GM21515 (cell line): ENCODE results near the gene NEURL2.
"Not testable (repeated sequence)": the region's sequence is repeated elsewhere in the genome, so short reads cannot be mapped to it uniquely, and the experiment has no call there.

Source experiments
- ATAC-seq: cut with Tn5 transposase; IDR thresholded peaks from one replicate; pipeline ENCODE4 v1.9.1; 2021; ENCODE audit not compliant: unreplicated experiment

The NEURL2 gene

DNA sequence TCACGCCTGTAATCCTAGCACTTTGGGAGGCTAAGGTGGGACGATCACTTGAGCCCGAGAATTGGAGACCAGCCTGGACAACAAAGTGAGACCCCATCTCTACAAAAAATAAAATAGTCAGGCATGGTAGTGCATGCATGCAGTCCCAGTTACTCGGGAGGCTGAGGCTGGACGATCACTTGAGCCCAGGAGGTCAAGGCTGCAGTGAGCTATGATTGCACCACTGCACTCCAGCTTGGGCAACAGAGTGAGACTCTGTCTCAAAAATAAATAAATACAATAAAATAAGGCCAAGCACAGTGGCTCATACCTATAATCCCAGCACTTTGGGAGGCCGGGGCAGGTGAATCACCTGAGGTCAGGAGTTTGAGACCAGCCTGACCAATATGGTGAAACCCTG lies 10.3 kb upstream of the NEURL2 start:
- ATAC-seq: not testable (repeated sequence)

DNA sequence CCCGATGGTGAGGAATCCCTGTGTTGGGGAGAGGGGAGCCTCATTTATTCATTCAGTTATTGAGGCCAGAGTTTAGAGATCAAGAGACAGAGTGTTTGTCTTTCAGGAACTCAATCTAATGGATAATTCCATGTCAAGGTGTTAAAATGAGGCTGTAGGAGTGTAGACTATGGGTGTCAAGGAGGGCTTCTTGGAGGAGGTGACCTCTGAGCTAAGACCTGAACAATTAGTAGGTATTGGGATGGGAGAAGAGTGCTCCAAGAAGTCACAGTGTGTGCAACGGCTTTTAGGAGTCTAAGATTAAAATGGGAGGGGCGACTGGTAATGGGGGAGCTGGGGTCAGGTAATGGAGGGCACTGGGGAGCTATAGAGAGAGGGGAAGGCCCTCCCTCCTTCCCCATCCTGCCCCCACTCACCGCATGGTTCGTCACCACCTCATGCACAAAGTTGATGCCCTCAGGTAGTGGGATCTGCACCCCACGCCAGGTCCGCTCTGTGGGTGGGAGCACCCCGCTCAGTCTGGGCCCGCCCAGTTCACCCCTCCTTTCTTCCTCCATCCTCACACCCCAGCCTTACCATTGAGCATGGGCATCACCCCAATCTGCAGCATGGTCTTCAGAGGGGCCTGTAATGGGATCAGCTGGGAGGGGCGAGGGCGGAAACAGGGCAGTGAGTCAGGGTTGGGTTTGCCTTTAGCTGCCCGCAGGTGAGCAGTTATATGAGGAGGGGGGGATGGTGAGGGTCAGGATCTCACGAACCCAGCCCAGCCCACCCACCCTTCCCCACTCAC lies 8.2 kb upstream of the NEURL2 start:
- ATAC-seq: no peak

DNA sequence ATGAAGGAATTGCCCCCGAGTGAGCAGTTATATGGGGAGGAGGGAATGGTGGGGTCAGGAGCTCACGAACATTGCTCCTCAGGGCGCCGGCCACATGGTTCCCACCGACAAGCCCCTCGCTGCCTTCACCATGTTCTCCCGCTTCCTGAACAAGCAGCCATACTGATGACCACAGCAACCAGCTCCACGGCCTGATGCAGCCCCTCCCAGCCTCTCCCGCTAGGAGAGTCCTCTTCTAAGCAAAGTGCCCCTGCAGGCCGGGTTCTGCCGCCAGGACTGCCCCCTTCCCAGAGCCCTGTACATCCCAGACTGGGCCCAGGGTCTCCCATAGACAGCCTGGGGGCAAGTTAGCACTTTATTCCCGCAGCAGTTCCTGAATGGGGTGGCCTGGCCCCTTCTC lies 7.3 kb upstream of the NEURL2 start:
- ATAC-seq: no peak

DNA sequence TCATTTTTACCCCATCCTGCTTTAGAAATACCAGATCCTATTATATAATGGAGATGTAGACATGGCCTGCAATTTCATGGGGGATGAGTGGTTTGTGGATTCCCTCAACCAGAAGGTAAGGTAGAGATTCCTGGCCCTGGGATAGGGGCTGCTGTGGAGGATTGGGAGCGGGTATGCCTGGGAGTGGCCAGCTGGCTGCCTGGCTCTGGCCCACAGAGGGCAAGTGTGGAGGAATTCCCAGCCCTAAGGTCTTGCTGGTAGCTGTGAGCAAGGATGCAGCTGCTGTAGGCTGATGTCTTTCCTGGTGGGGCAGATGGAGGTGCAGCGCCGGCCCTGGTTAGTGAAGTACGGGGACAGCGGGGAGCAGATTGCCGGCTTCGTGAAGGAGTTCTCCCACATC lies 6.7 kb upstream of the NEURL2 start:
- no peak for ATAC-seq

DNA sequence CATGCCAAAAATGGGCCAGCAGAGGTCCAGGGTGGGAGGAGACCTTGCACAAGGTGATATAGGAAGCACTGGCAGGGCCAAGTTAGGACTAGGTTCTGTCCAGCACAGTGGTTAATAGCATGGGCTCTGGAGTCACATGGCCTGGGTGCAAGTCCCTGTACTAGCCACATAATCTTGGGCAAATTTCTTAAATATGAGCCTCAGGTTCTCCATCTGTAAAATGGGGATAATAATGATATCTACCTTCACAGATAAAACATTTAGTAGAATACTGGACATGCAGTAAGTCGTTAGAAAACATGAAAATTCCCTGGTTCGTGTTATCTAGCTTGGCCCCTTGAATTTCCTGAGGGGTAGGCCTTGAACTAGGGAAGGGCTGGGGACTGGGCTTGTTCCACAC lies 6.3 kb upstream of the NEURL2 start:
- ATAC-seq: no peak

GRCh38 chr20:45896641-45897161 lies 5.7 kb upstream of the NEURL2 start:
- no peak for ATAC-seq

- ATAC-seq: no peak
Measured at GRCh38 chr20:45894797-45895196, 3.8 kb upstream of the NEURL2 start.

GRCh38 chr20:45893831-45894230 lies 2.8 kb upstream of the NEURL2 start:
- ATAC-seq: no peak

GRCh38 chr20:45892828-45893500 lies 2.0 kb upstream of the NEURL2 start:
- no peak for ATAC-seq

DNA sequence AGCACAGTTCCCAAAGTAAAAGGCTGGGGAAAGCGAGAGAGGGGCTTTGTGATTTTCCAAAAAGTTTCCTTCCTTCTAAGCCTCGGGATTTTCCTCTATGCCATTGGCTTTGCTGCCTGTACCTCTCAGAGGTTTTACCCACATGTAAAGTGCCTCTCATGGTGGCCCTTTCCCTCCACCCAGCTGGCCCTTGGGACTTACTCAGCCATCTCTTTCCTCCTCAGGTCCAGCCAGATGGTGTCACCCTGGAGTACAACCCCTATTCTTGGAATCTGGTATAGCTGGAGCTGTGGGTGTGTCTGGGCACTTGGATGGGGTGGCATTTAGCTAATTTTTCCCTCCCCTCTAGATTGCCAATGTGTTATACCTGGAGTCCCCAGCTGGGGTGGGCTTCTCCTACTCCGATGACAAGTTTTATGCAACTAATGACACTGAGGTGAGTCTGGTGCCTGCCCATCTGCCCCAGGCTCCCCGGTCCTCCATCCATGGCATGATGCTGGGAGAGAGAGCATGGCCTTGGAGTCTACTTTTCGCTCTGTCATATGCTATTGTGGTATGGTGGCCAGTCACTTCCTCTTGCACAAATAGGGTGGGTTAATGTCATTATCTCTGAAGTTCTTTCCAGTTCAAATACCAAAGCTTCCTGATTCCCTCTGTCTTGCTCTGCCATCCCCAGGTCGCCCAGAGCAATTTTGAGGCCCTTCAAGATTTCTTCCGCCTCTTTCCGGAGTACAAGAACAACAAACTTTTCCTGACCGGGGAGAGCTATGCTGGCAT lies 1.2 kb upstream of the NEURL2 start:
- ATAC-seq: no peak

- ATAC-seq: no peak
Measured at GRCh38 chr20:45890077-45890984, 677 bp downstream of the NEURL2 start.

GRCh38 chr20:45888681-45889080 lies 2.3 kb downstream of the NEURL2 start:
- no peak for ATAC-seq

GRCh38 chr20:45887346-45887715 lies 3.7 kb downstream of the NEURL2 start, which contains the start of gene SPATA25:
SPATA25 (minus strand) TSS chr20:45887622; CDS start chr20:45887590, 32 bp downstream.
- ATAC-seq: no peak

- ATAC-seq: no peak
Measured at GRCh38 chr20:45886590-45887345, 4.2 kb downstream of the NEURL2 start.

- no peak for ATAC-seq
Measured at GRCh38 chr20:45883100-45883469, 7.9 kb downstream of the NEURL2 start.

GRCh38 chr20:45882469-45883099 lies 8.4 kb downstream of the NEURL2 start:
- ATAC-seq: no peak

- peak; percentile 95 for ATAC-seq
Measured at GRCh38 chr20:45880988-45881788, 9.8 kb downstream of the NEURL2 start, which contains the start of gene ZSWIM1. ZSWIM1 (plus strand) TSS chr20:45881227; CDS start chr20:45882593, 1,366 bp downstream.

GRCh38 chr20:45878076-45878761 lies 12.8 kb downstream of the NEURL2 start:
- no peak for ATAC-seq
